Measurements from ENCODE around the gene CHST11. TPM values are rescaled to one million over a fixed set of nuclear protein-coding genes. Genes with fewer than 3 reads are reported as not detected.

Gene CHST11
- total and polyA plus RNA-seq, 9 of the 15 experiments (the other 6 are each of a cell fraction or from before 2014, with no cell fraction given) = 2.3 to 38.7 (median 15.0) TPM

- 88% methylated on average over 1 of the region's 1 CpG for WGBS (ENCODE audit: insufficient coverage, low coverage, missing lambda C conversion rate)
- BruUV-seq (replicated peaks) = no TSS peak
- H3K4me1 ChIP-seq (replicated peaks in 1 of 2; ENCODE audit: control insufficient read depth in 2 of 2, insufficient read depth in 2 of 2, low read length in 2 of 2) = peaks cover 13 to 56% of the 10 kb centered on the region in 2 experiments
- ATAC-seq (no peak), FAIRE-seq (no peak), DNase-seq (ENCODE audit: extremely low read depth in 1 of 4, low spot score in 3 of 4) (no peak)
- H3K79me2 ChIP-seq (ENCODE audit: control insufficient read depth, insufficient read depth, low read length) = peaks cover 94% of the 10 kb centered on the region
- ChIA-PET POLR2A (interaction anchor here (4.0 kb wide), 1 partner anchor 11 kb away, joined by 19 read pairs; no protein-coding TSS in a partner anchor), CTCF (ENCODE audit: low intra/inter-chr PET ratio) (no interaction called here)
- H3K27ac ChIP-seq (ENCODE audit: extremely low read depth, low read depth, low read length) = no peak overlapping the region
- in situ Hi-C loops (cut with MboI) (no loop called here), intact Hi-C loops (cut with micrococcal nuclease) (no loop called here)
- H3K9me3 ChIP-seq (replicated peaks; ENCODE audit: control insufficient read depth, insufficient read depth, low read depth, low read length) = no peaks in the 10 kb centered on the region
- TF ChIP-seq KDM1A (IDR thresholded peaks at IDR 0.05) = peak in 1 of 2 experiments; percentile 8; a peak in 1 of 4 replicates
- TF ChIP-seq, protein P1, sequence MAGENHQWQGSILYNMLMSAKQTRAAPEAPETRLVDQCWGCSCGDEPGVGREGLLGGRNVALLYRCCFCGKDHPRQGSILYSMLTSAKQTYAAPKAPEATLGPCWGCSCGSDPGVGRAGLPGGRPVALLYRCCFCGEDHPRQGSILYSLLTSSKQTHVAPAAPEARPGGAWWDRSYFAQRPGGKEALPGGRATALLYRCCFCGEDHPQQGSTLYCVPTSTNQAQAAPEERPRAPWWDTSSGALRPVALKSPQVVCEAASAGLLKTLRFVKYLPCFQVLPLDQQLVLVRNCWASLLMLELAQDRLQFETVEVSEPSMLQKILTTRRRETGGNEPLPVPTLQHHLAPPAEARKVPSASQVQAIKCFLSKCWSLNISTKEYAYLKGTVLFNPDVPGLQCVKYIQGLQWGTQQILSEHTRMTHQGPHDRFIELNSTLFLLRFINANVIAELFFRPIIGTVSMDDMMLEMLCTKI (IDR thresholded peaks at IDR 0.05; ENCODE audit: partially characterized antibody) = no peak
- peak; percentile 60 for TF ChIP-seq ADNP (tag; IDR thresholded peaks at IDR 0.05)
- TF ChIP-seq BCOR (IDR thresholded peaks at IDR 0.05) = peak; percentile 60; the same call in 1 of the 2 replicates
- no peak for TF ChIP-seq HIVEP1 (CRISPR knock-in tag; IDR thresholded peaks at IDR 0.05)
- no peak for TF ChIP-seq CHD4 (IDR thresholded peaks at IDR 0.05; ENCODE audit: insufficient read depth, insufficient replicate concordance, low read depth, low read length, poor library complexity, severe bottlenecking)
- TF ChIP-seq RBM25 (IDR thresholded peaks at IDR 0.05; ENCODE audit: low read depth, low read length, severe bottlenecking) = peak; percentile 90
- H3K9me1 ChIP-seq (ENCODE audit: control insufficient read depth, insufficient read depth, low read length) = no peaks in the 10 kb centered on the region
- H3K9ac ChIP-seq (ENCODE audit: insufficient read depth in 1 of 2, low read depth in 2 of 2, low read length in 2 of 2) = no peak overlapping the region
- H3K27me3 ChIP-seq (ENCODE audit: control insufficient read depth in 2 of 2, insufficient read depth in 2 of 2, low read length in 2 of 2) = no peaks in the 10 kb centered on the region
- no peak overlapping the region for H3K4me3 ChIP-seq
- H3K36me3 ChIP-seq (ENCODE audit: control insufficient read depth, insufficient read depth, low read length) = peaks cover 7% of the 10 kb centered on the region
- no peak overlapping the region for H3K4me2 ChIP-seq (ENCODE audit: insufficient read depth, low read length)
- no peak overlapping the region for H2AFZ ChIP-seq (ENCODE audit: low read depth, low read length)
- H4K20me1 ChIP-seq (replicated peaks; ENCODE audit: control insufficient read depth, insufficient read depth, low read length) = no peaks in the 10 kb centered on the region
These were observed 13.8 kb downstream of the CHST11 start for GRCh38 chr12:104470521-104470920.
